Activated naive CD4-positive, alpha-beta T cell treated with anti-CD3 and anti-CD28 coated beads, Interleukin-2, amount 50 U/mL, for 24 hours (primary cell): Measurements from ENCODE around the gene TXK.

Source experiments
- H3K27ac Mint-ChIP-seq: one replicate; pipeline ENCODE4 v1.8.0; 2021; ENCODE audit warnings: mild to moderate bottlenecking, mixed read lengths
- H3K27me3 Mint-ChIP-seq: one replicate; pipeline ENCODE4 v1.8.0; 2021; ENCODE audit warnings: mixed read lengths
- H3K36me3 Mint-ChIP-seq: one replicate; pipeline ENCODE4 v1.8.0; 2021; ENCODE audit warnings: mixed read lengths
- H3K4me1 Mint-ChIP-seq: one replicate; pipeline ENCODE4 v1.8.0; 2021; ENCODE audit warnings: mixed read lengths
- H3K4me3 Mint-ChIP-seq: one replicate; pipeline ENCODE4 v1.8.0; 2021; ENCODE audit warnings: mild to moderate bottlenecking, mixed read lengths
- H3K9me3 Mint-ChIP-seq: one replicate; pipeline ENCODE4 v1.8.0; 2021; ENCODE audit warnings: mixed read lengths

The TXK gene

GRCh38 chr4:48122756-48123155, 11.3 kb downstream of the TXK start:
- Mint-ChIP-seq H3K36me3 (peaks cover 12% of the 10 kb centered on the region), H3K9me3 (no peaks in the 10 kb centered on the region), H3K27me3 (no peaks in the 10 kb centered on the region), H3K4me1 (peaks cover 70% of the 10 kb centered on the region), H3K27ac (no peak overlapping the region), H3K4me3 (no peak overlapping the region)

- Mint-ChIP-seq H3K27me3 (no peaks in the 10 kb centered on the region), H3K36me3 (peaks cover 12% of the 10 kb centered on the region), H3K4me3 (no peak overlapping the region), H3K27ac (no peak overlapping the region), H3K4me1 (peaks cover 70% of the 10 kb centered on the region), H3K9me3 (no peaks in the 10 kb centered on the region)
Measured at GRCh38 chr4:48121180-48121579, 12.9 kb downstream of the TXK start.

DNA sequence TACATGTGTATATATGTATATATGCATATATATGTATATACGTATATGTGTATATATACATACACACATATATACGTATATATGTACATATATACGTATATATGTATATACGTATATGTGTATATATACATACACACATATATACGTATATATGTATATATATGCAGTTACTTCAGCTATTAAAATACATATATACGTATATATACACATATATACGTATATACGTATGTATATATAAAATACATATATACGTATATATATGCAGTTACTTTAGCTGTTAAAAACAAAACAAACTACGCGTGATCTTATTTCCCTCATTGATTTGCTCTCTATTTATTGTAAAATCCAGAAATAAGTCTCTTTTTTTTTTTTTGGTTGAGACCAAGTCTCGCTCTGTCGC, 13.9 kb downstream of the TXK start:
- Mint-ChIP-seq H3K4me1 (peaks cover 65% of the 10 kb centered on the region), H3K27ac (no peak overlapping the region)

GRCh38 chr4:48119646-48120045, 14.4 kb downstream of the TXK start:
- H3K4me1 Mint-ChIP-seq: peaks cover 64% of the 10 kb centered on the region
- H3K9me3 Mint-ChIP-seq: no peaks in the 10 kb centered on the region
- peak overlapping the region; percentile 16 for H3K4me3 Mint-ChIP-seq
- H3K27ac Mint-ChIP-seq: peak overlapping the region; percentile 83
- H3K27me3 Mint-ChIP-seq: no peaks in the 10 kb centered on the region
- H3K36me3 Mint-ChIP-seq: peaks cover 14% of the 10 kb centered on the region

More for the DNA sequence above, 13.9 kb downstream of the TXK start:
- H3K9me3 Mint-ChIP-seq: no peaks in the 10 kb centered on the region
- peaks cover 13% of the 10 kb centered on the region for H3K36me3 Mint-ChIP-seq
- H3K4me3 Mint-ChIP-seq: no peak overlapping the region
- H3K27me3 Mint-ChIP-seq: no peaks in the 10 kb centered on the region

DNA sequence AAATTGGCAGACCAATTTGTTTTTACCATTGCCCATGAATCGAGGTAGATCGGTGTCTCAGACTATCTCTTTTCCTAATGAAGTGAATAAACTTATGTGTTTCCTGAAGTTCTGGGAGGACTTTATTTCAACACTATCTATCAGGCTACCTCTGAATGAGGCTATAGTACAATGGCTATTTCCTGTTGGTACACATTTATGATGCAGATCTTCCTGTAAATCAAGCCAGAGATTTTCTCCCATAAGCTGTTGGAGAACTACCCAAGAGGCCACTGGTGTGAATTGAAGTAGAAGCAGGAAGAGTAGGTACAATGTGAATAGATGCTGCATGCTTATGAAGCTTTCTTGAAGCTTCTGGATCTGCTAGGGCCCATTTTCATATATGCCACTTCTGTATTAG, 16.0 kb downstream of the TXK start:
- peak overlapping the region; percentile 73 for H3K27ac Mint-ChIP-seq
- H3K9me3 Mint-ChIP-seq: no peaks in the 10 kb centered on the region
- no peaks in the 10 kb centered on the region for H3K27me3 Mint-ChIP-seq
- no peak overlapping the region for H3K4me3 Mint-ChIP-seq
- H3K4me1 Mint-ChIP-seq: peaks cover 64% of the 10 kb centered on the region
- peaks cover 19% of the 10 kb centered on the region for H3K36me3 Mint-ChIP-seq

DNA sequence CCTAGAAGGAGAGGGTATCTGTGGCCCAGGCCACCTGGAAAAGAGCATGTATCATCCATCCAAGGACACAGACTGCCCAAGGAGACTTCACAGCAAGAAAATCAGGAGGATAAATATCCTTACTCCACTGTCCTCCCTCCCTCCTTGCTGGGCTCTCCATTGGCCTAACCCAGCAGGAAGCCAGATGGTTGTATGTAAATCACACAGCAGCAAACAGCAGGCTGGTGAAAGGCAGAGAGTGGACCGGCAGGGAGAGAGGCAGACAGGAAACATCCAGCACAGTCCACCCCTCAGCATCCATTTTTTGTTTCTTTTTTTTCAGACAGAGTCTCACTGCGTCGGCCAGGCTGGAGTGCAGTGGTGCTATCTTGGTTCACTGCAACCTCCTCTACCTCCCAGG, 17.5 kb downstream of the TXK start:
- no peaks in the 10 kb centered on the region for H3K9me3 Mint-ChIP-seq
- no peak overlapping the region for H3K4me3 Mint-ChIP-seq
- peaks cover 24% of the 10 kb centered on the region for H3K36me3 Mint-ChIP-seq
- peak overlapping the region; percentile 56 for H3K27ac Mint-ChIP-seq
- H3K4me1 Mint-ChIP-seq: peaks cover 77% of the 10 kb centered on the region
- H3K27me3 Mint-ChIP-seq: no peaks in the 10 kb centered on the region

- peak overlapping the region; percentile 95 for H3K27ac Mint-ChIP-seq
- H3K27me3 Mint-ChIP-seq: no peaks in the 10 kb centered on the region
- no peaks in the 10 kb centered on the region for H3K9me3 Mint-ChIP-seq
- H3K36me3 Mint-ChIP-seq: peaks cover 23% of the 10 kb centered on the region
- H3K4me3 Mint-ChIP-seq: peak overlapping the region; percentile 80
- H3K4me1 Mint-ChIP-seq: peaks cover 86% of the 10 kb centered on the region
Measured at GRCh38 chr4:48114412-48114811, 19.6 kb downstream of the TXK start.

- Mint-ChIP-seq H3K4me1 (peaks cover 71% of the 10 kb centered on the region), H3K27me3 (no peaks in the 10 kb centered on the region), H3K9me3 (no peaks in the 10 kb centered on the region), H3K4me3 (peak overlapping the region; percentile 80), H3K27ac (peak overlapping the region; percentile 95), H3K36me3 (peaks cover 18% of the 10 kb centered on the region)
Measured at GRCh38 chr4:48112017-48112667, 21.9 kb downstream of the TXK start.

DNA sequence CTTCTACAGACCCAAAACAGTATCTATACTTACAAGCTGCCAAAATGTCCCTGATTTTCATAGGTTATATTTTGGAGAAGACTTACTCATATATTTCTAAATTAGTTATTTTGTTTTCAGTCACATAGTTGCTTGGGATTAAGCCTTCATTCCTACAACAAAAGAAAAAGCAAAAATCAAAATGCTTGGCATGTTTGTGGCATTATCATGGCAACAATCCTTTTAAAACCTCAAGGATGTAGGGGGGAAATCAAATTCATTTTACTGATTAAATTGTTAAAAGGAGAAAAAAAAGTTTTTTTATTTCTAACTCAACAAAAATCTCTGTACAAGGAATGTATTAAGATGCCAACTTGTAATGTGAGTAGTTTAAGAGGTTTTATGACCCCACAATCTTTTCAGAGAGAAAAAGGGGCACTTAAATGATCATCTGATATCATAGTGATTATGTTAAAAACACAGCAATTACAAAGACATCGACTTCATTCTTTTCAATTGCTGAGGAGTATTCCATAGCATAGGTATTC, 23.5 kb downstream of the TXK start:
- no peaks in the 10 kb centered on the region for H3K9me3 Mint-ChIP-seq
- H3K27me3 Mint-ChIP-seq: no peaks in the 10 kb centered on the region
- H3K4me1 Mint-ChIP-seq: peaks cover 70% of the 10 kb centered on the region
- peak overlapping the region; percentile 51 for H3K27ac Mint-ChIP-seq
- H3K4me3 Mint-ChIP-seq: no peak overlapping the region
- peaks cover 22% of the 10 kb centered on the region for H3K36me3 Mint-ChIP-seq

DNA sequence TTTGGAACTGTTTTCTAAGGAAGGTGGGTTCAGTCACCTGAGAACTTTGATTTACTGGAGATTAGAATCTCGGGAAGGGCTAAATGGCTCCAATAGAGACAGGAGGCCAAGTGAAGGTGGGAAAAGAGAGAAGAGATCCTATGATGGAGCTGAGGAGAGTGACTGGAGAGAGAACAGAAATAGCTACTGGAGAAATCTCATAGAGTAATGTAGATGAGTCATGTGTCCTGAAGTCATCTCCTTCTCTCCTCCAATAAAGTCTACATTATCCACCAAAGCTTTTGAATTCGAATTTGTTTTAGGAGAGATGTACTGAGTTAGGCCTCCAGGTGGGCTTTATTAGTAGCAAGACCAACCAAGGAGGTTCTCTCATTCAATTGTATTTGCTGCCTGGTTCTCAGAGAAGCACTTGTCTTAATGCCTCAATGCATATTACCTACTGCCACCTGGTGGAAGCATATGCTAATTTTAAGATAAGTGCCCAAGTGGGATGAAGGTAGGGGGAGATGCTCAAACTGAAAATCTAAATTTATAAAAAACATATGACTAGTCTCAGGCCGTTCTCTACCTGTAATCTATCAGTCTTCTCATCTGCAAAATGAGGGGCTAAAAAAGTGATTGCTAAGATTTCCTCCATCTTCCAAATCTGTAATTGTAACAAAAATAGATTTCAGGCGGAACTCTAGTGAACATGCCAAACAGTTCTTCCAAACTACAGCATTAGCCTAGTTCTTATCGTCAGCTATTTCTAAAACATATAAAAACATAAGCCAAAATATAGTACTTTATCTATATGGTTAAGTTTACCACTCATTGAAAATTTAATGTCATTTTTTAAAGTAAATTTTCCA, 24.4 kb downstream of the TXK start:
- H3K4me3 Mint-ChIP-seq: no peak overlapping the region
- H3K4me1 Mint-ChIP-seq: peaks cover 68% of the 10 kb centered on the region
- H3K27ac Mint-ChIP-seq: peak overlapping the region; percentile 86
- H3K36me3 Mint-ChIP-seq: peaks cover 20% of the 10 kb centered on the region
- H3K9me3 Mint-ChIP-seq: no peaks in the 10 kb centered on the region
- no peaks in the 10 kb centered on the region for H3K27me3 Mint-ChIP-seq

GRCh38 chr4:48108309-48109073, 25.6 kb downstream of the TXK start:
- H3K9me3 Mint-ChIP-seq: no peaks in the 10 kb centered on the region
- peaks cover 18% of the 10 kb centered on the region for H3K36me3 Mint-ChIP-seq
- H3K4me3 Mint-ChIP-seq: no peak overlapping the region
- H3K27me3 Mint-ChIP-seq: no peaks in the 10 kb centered on the region
- peaks cover 62% of the 10 kb centered on the region for H3K4me1 Mint-ChIP-seq
- H3K27ac Mint-ChIP-seq: no peak overlapping the region

DNA sequence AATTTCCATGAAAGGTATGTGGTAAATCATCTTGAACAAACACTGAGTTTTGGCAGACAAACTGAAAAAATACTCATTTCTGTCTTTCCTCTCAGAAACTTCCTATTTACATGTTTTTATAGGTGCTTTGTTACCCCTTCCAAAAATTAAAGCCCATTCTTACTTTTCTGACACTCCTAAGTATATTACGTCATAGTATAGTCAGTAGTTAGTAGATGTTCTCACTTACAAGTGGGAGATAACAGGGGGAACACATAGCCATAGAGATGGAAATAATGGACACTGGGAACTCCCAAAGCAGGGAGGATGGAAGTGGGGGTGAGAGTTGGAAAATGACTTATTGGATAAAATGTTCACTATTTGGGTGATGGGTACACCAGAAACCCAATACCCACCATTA, 28.8 kb downstream of the TXK start:
- peaks cover 55% of the 10 kb centered on the region for H3K4me1 Mint-ChIP-seq
- H3K4me3 Mint-ChIP-seq: no peak overlapping the region
- peaks cover 16% of the 10 kb centered on the region for H3K36me3 Mint-ChIP-seq
- H3K27me3 Mint-ChIP-seq: no peaks in the 10 kb centered on the region
- no peaks in the 10 kb centered on the region for H3K9me3 Mint-ChIP-seq
- peak overlapping the region; percentile 84 for H3K27ac Mint-ChIP-seq

- no peaks in the 10 kb centered on the region for H3K27me3 Mint-ChIP-seq
- peak overlapping the region; percentile 94 for H3K27ac Mint-ChIP-seq
- peaks cover 47% of the 10 kb centered on the region for H3K4me1 Mint-ChIP-seq
- H3K4me3 Mint-ChIP-seq: peak overlapping the region; percentile 28
- H3K36me3 Mint-ChIP-seq: peaks cover 16% of the 10 kb centered on the region
- no peaks in the 10 kb centered on the region for H3K9me3 Mint-ChIP-seq
Measured at GRCh38 chr4:48103483-48104139, 30.4 kb downstream of the TXK start.

- Mint-ChIP-seq H3K4me3 (no peak overlapping the region), H3K4me1 (peaks cover 44% of the 10 kb centered on the region), H3K27ac (no peak overlapping the region), H3K27me3 (no peaks in the 10 kb centered on the region), H3K36me3 (peaks cover 17% of the 10 kb centered on the region), H3K9me3 (no peaks in the 10 kb centered on the region)
Measured at GRCh38 chr4:48102303-48102702, 31.7 kb downstream of the TXK start.

DNA sequence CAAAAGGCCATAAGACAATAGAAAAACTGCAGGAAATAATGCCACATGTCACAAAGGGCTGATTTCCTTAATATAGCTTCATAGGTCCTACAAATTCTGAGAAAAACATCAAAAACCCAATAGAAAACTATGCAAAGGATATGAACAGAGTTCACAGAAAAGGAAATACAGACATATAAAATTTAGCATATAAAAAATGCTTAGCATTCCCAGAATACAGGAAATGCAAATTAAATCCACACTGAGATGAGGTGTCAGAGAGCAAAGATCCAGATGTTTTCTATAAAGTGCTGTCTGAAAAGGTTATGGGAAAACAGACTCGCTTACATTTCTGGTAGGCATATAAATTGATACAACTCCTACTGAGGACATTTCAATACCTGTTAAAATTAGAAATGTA, 33.8 kb downstream of the TXK start:
- H3K4me3 Mint-ChIP-seq: no peak overlapping the region
- no peaks in the 10 kb centered on the region for H3K27me3 Mint-ChIP-seq
- no peaks in the 10 kb centered on the region for H3K9me3 Mint-ChIP-seq
- H3K27ac Mint-ChIP-seq: no peak overlapping the region
- peaks cover 15% of the 10 kb centered on the region for H3K36me3 Mint-ChIP-seq
- H3K4me1 Mint-ChIP-seq: peaks cover 36% of the 10 kb centered on the region
